ENCODE measurements around the gene BCL6B. TPM values are rescaled to one million over a fixed set of nuclear protein-coding genes. Genes with fewer than 3 reads are reported as not detected.
"Not testable (repeated sequence)": the region's sequence is repeated elsewhere in the genome, so short reads cannot be mapped to it uniquely, and the experiment has no call there.

Gene BCL6B
- total RNA-seq, 2 donors from 2014 or later, result 21.2 to 29.7 TPM

DNA sequence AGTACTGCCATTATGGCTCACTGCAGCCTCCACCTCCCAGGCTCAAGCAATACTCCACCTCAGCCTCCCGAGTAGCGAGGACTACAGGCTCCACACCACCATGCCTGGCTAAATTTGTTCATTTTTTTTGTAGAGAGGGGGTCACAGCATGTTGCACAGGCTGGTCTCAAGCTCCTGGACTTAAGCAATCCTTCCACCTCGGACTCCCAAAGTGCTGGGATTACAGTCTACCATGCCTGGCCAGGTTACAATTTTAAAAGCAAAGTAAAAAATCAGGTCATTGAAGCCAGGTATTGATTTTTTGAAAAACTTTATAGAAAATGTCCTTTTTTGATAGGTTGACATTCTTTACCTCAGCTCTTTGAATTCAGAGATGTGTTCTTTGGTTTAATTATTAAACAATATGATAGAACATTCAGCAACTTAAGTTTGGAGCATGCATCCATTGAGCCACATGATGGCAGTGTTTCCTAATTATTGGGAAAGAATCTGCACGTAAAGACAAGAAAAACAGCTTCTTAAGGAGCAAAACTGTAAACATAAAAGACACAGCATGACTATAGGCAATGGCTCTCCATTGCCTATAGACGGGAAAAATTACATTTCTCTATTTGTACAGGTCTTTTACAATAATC lies 22.8 kb downstream of the BCL6B start:
- intact Hi-C loops (cut with DNase I), result loop anchor here (5.0 to 10.0 kb wide), 3 partner anchors 92 to 239 kb away; partner anchors contain the start of gene SLC2A4 (in 1 of the 2)
- DNase-seq (ENCODE audit: low spot score), result no peak

DNA sequence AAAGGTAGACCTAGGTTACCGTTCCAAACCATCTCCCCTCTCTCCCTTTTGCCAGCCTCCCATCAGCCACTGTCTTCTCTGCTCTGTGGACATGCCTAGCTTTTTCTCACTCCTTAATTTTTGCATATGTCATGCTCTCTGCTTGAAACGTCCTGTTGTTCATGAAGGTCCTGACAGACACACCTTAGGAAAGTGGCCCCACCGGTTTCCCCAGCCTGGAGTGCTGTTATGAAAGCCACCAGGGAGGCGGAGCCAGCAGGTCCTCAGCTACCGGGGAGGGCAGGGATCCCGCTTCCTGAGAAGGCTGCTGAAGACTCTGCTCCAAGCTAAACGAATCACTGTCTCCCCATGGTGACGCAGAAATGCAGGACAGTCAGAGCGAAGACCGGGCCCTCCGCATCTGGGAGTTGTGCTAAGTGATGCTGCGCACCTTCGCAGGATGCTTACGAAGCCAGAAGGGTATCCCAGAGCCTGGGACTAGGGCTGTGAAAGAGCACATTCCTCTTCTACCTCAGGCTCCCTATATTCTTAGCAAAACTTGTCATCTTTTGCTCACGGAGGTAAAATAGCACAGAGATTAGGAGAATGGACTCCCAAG lies 23.4 kb downstream of the BCL6B start:
- no peak for DNase-seq (ENCODE audit: low spot score)
- intact Hi-C loops (cut with DNase I), result loop anchor here (5.0 to 10.0 kb wide), 3 partner anchors 91 to 239 kb away; partner anchors contain the start of gene SLC2A4 (in 1 of the 2)

DNA sequence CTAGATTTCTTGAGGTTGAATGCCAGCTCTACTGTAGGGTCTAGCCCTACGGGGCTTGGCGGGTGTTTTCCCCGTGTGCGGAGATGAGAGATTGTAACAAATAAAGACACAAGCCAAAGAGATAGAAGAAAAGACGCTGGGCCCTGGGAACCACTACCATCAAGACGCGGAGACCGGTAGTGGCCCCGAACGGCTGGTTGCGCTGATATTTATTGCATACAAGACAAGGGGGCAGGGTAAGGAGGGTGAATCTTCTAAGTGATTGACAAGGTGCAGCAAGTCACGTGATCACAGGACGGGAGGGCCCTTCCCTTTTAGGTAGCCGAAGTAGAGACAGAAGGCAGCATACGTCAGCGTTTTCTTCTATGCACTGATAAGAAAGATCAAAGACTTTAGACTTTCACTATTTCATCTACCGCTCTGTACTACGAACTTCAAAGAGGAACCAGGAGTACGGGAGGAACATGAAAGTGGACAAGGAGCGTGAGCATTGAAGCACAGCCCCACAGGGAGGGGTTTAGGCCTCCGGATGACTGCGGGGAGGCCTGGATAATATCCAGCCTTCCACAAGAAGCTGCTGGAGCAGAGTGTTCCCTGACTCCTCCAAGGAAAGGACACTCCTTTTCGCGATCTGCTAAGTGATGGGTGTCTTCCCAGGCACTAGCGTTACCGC lies 24.0 kb downstream of the BCL6B start:
- intact Hi-C loops (cut with DNase I), result loop anchor here (5.0 to 10.0 kb wide), 3 partner anchors 90 to 238 kb away; partner anchors contain the start of gene SLC2A4 (in 1 of the 2)

GRCh38 chr17:7047566-7047965 lies 24.7 kb downstream of the BCL6B start:
- no peak for DNase-seq (ENCODE audit: low spot score)
- intact Hi-C loops (cut with DNase I), result loop anchor here (5.0 to 10.0 kb wide), 3 partner anchors 90 to 237 kb away; partner anchors contain the start of gene SLC2A4 (in 1 of the 2)

More for the DNA sequence above, 24.0 kb downstream of the BCL6B start:
- DNase-seq (ENCODE audit: low spot score), result not testable (repeated sequence)

DNA sequence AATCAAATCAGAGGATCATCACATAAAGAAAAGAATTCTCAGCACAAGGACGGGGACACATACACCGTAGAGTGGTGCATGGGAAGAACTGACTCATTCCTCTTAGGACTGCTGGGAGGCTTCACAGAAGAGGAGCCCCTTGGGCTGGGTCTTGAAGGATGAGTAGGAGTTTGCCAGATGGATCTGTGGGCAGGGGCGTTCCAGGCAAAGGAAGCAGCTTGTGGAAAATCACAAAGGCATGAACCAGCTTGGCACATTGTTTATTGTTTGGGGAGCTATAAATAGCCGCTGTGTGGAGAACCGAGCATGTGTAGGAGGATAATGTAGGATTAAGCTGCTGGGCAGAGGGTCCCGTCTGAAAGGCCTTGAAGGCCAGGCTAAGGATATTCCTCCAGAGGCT lies 26.1 kb downstream of the BCL6B start:
- intact Hi-C loops (cut with DNase I), result loop anchor here (5.0 to 10.0 kb wide), 3 partner anchors 88 to 236 kb away; partner anchors contain the start of gene SLC2A4 (in 1 of the 2)
- DNase-seq (ENCODE audit: low spot score), result no peak

- intact Hi-C loops (cut with DNase I), result loop anchor here in 1 of 2 donors (5.0 kb wide), 1 partner anchor 87 kb away; no protein-coding TSS in a partner anchor
- not testable (repeated sequence) for DNase-seq (ENCODE audit: low spot score)
Observed at GRCh38 chr17:7050583-7050982, 27.7 kb downstream of the BCL6B start.

DNA sequence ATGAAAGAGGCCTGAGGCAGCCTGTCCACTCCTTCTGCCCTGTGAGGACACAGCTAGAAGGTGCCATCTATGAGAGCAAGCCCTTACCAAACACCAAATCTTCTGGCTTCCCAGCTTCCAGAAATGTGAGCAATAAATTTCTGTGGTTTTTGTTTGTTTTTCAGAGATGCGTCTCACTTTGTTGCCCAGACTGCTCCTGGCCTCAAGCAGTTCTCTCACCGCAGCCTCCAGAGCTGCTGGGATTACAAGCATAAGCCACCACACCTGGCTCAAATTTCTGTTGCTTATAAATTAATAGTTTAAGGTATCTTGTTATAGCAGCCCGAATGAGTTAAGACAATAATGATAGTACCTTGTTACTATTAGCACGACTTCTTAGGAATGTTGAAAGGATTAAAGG lies 33.5 kb downstream of the BCL6B start:
- intact Hi-C loops (cut with DNase I), result no loop called here
- DNase-seq (ENCODE audit: low spot score), result no peak

- intact Hi-C loops (cut with DNase I), result no loop called here
- no peak for DNase-seq (ENCODE audit: low spot score)
Observed at GRCh38 chr17:7058831-7059447, 36.1 kb downstream of the BCL6B start.

DNA sequence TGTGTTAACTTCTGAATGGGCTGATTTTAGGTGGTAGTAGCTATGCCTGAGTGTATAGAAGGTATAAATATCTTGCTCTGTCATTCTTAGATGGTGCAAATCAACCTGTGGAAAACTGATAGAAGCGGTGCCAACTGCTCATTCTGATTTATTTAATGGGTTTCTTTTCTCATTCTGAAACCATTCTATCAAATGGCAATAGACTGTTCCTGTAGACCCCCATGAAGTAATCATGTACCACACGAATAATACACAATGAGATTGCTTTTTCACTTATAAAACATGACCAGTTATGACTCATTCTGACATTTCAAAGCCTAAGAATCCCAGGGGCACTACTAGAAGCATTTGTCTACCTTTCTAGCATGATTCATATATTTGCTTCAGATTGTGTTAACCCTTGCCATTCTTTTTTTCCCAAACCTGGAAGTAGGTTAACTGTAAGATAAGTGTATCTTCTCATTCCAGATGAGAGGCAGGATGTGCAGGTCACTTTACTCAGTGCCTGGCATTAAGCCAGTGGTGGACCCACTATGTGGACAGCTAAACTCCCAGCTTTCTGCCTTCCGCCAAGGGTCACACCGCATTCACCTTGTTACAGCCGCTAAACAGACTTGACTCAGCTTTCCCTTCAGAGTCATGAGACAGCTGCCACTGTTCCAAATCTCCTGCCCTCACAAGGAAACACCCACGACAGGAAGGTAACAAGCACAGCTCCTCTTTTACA lies 37.5 kb downstream of the BCL6B start:
- DNase-seq (ENCODE audit: low spot score), result no peak
- intact Hi-C loops (cut with DNase I), result no loop called here

DNA sequence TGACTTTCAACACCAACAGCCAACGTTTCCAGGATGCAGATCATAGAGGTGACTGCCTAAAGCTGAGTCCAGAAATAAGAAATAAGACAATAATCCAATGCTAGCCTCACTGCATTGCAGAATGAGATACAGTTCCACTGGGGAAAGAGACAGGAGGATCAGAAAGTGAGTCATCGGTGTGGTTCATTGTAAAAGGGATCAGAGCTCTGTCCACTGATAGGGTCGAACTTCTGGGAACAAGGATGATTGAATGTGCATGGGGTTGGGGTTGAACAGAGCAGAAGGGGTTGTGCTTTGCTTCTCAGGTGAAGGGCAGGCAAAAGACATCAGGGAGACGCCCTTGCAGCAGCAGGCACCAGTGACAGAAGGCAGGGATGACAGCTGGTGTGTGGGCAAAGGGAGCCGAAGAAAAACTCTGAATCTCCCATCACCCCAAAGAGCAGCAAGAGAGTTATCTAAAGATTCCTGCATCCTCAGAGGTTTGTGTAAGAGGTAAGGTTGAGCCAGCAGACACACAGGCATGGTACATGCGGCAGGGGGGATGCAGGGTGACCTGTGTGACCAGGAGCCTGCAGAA lies 40.8 kb downstream of the BCL6B start:
- DNase-seq (ENCODE audit: low spot score), result no peak
- intact Hi-C loops (cut with DNase I), result no loop called here

DNA sequence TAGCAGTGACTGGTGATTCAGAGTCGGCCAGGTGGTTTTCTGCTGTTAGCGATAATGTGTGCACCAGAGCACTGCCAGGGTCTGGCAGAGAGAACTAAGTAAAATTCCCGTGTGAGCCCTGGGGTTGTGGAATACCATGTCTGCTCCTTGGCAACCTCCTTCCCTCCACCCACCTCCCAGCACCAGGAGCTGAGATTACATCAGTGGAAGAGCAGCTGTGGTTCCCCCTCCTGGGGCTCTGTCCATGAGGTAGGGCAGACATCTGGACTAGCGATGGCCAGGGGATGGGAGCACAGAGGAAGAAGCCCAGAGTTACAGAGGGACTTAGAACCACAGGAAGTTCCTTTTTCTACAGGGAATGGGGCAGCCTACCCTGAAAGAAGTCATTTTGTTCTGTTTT lies 41.4 kb downstream of the BCL6B start:
- intact Hi-C loops (cut with DNase I), result no loop called here
- DNase-seq (ENCODE audit: low spot score), result no peak

DNA sequence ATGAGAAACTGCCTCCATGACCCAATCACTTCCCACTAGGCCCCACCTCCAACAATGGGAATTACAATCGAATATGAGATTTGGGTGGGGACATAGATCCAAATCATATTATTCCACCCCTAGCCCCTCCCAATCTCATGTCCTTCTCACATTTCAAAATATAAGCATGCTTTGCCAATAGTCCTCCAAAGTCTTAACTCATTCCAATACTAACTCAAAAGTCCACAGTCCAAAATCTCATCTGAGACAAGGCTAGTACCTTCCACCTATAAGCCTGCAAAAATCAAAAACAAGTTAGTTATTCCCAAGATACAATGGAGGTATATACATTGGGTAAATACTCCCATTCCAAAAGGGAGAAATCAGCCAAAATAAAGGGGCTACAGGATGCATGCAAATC lies 44.3 kb downstream of the BCL6B start:
- no peak for DNase-seq (ENCODE audit: low spot score)
- intact Hi-C loops (cut with DNase I), result no loop called here

GRCh38 chr17:7068268-7068667 lies 45.4 kb downstream of the BCL6B start:
- no peak for DNase-seq (ENCODE audit: low spot score)
- intact Hi-C loops (cut with DNase I), result no loop called here

DNA sequence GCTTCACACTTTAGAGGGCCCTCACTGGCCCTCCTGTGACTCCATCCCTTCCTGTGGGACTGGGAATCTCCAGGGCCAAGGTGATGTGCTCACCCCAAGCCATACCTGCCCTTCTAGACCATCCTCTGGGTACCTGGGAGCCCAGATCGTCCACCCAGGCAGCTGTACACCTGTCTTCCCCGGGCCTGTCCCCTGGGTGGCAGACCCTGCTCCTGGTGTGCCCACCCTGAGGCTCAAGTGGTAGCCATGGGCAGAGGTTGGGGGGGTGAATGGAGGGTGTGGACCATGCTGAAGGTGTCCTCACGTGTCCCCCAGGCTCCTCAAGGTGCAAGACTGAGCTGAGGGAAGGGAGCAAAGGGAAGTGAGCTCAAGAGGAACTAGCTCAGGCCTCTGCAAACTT lies 47.9 kb downstream of the BCL6B start:
- DNase-seq (ENCODE audit: low spot score), result peak; percentile 40

GRCh38 chr17:7072406-7072805 lies 49.6 kb downstream of the BCL6B start:
- intact Hi-C loops (cut with DNase I), result no loop called here
- DNase-seq (ENCODE audit: low spot score), result no peak

More for the DNA sequence above, 47.9 kb downstream of the BCL6B start:
- intact Hi-C loops (cut with DNase I), result no loop called here

GRCh38 chr17:7074931-7075330 lies 52.1 kb downstream of the BCL6B start:
- intact Hi-C loops (cut with DNase I), result no loop called here
- DNase-seq (ENCODE audit: low spot score), result no peak

DNA sequence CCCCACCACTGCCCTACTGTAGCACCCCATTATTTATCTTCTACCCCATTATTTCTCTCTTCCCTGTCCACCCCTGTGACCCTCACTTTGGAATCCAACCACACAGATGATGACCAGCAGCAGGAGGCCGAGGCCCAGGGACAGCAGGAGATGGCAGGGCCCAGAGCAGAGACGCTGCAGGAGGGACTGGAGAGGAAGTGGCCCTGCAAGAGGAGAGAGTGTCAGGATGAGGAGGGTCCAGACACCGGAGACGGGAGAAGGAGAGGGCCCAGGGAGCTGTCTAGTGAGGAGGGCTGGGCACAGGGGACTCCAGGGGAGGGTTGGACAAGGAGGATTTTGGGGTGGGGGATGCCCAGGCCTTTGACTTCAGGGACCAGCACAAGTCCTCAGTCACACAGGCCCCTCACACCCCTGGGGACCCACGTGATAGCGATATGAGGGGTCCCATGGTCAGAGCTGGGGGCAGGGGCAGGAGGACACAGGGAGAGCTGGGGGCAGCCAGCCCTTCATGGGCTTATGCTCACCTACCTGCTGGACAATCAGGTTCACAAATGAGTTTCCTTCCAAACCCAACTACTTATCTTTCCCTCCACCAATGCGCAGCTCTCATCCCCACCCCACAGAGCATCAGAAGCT lies 55.2 kb downstream of the BCL6B start:
- intact Hi-C loops (cut with DNase I), result no loop called here
- no peak for DNase-seq (ENCODE audit: low spot score)

DNA sequence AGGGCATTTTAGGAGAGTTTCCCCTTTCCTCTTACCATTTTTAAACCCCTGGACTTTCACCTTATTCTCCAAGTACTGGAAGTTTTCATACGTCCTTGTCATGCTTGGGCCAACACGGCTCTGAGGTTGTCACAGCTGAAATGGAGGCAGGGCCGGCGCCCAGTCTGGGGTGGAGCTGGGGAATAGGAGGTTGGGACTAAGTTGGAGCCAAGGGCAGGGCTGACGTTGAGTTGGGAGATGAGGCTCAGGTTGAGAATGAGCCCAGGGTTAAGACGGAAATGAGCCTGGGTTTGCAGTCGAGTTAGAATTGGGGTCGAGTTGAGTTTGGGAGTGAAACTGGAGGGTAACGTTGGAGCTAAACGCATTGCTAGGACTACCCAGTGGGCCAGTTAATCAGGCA lies 55.9 kb downstream of the BCL6B start:
- intact Hi-C loops (cut with DNase I), result no loop called here
- peak; percentile 75 for DNase-seq (ENCODE audit: low spot score)
